ENCODE data around the gene MKNK1.

MKNK1 gene

GRCh38 chr1:46536527-46536926, 67.5 kb downstream of the MKNK1 start:
- DNase-seq: no peak

DNA sequence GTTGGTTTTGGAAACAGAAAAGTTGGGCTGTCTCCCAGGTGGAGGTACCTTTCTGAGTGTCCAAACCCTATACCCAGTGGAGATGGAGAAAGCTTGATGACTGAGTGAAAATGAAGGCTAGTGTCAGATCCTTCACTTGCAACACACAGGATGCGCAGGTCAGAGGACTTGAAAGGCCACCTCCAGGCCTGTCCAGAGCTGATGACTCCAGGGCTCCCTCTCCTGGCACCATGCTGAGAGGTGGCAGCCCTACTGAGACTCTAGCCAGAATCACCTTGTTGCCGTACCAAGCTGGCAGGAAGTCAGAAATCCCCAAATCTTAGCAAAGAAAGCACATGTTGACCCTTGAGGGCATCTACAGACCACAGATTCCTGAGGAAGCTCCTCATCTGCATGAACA, 69.0 kb downstream of the MKNK1 start:
- DNase-seq: no peak

DNA sequence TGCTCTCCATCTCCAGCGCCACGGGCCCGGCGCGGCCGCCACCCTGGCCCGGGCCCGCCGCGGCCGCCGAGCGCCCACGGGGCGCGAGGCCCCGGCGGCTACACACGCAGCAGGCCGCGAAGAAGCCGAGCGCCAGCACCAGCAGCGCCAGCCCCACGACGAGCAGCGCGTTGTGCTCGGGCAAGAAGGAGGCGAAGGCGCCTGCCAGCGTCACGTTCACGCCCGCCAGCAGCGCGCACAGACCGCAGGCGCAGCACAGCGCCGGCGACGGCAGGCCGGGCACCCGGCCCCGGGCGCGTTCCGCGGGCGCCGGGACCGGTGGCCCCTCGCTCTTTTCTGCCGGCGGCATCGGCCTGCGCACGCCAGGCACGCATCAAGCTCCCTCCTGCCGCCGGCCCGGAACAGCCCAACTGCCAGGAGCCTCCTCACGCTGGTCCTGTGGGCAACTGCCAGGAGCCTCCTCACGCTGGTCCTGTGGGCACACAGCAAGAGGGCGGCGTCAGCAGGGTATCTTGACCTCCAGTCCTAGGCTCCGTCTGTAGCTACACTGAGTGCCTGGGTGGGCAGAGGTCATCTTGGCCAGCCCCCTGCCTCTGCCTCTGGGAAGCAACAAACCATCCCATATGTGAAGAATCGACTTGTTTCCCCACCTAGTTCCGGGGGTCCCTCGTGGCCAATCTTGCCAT, 70.7 kb downstream of the MKNK1 start:
- no peak for DNase-seq

- DNase-seq: no peak
Observed at GRCh38 chr1:46532498-46533178, 71.4 kb downstream of the MKNK1 start.

DNA sequence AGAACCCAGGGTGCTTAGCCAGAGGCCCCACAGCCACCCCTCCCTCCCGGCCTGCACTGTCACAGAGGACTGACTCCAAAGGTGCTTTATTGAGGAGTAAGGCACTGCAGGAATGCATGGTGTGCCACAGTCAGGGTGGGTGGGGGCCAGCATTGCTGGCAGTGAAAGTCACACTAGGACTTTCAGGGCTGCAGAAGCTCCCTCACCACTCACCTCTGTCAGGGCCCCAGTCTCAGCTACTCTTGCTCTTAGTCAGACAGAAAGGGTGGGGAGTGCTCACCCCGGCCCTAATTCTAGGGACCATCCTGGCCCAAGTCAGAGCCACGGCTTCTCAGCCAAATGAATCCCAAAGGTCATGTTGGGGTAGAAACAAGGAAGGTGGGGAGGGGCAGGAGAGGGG, 72.0 kb downstream of the MKNK1 start:
- no peak for DNase-seq

DNA sequence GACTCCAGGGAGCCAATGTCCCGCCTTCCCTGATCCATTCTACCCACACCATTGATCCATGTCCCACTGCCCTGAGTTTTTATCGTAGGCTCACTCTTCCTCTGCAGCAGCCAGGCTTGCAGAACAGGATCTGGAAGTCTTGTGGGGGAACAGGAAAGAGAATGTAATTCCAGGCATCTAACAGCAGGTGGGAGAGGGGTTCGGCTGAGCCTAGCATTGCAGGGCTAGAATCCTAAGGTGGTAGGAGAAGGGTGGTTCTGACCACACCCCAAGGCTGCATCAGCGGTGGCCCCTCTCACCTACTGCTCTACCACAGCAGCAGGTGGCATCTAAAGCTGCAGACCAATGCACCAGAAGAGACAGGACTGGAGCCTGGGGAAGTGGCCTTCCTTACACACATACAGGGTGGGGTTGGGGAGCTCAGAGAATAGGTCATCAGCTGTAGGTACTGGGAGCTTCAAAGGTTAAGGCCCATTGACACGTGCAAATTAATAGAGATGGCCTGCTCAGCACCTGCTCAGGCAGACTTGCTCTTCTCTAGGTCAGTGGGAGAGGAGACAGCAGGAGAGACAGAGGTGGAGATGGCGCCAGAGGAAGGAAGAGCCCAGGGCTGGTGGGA, 73.2 kb downstream of the MKNK1 start:
- no peak for DNase-seq

- no peak for DNase-seq
Observed at GRCh38 chr1:46530311-46530710, 73.8 kb downstream of the MKNK1 start.

DNA sequence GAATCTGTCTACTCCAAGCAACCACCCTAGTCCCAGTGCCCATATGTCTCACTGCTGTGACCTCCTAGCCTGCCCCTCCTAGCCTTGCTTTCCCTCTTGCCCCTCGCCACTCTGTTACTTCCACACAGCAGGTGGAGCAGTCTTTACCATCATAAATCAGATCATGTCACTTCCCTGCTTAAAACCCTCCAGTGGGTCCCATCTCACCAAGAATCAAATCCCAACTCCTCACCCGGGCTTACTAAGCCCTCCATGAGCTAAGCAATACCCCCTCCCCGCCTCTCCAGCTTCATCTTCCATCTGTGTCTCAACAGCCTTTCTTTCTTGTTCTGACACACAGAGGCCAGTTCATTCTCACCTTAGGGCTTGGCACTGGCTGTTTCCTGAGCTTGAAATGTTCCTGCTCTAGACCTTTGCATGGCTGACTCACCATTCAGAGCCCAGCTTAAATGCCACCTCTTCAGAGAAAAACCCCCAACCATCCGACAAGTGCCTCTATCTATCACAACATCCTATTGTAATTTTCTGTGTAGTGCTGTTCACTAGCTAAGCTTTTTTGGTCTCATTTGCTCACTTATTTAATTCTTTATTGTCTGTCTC, 74.9 kb downstream of the MKNK1 start:
- DNase-seq: no peak

GRCh38 chr1:46528297-46528955, 75.6 kb downstream of the MKNK1 start:
- DNase-seq: no peak

DNA sequence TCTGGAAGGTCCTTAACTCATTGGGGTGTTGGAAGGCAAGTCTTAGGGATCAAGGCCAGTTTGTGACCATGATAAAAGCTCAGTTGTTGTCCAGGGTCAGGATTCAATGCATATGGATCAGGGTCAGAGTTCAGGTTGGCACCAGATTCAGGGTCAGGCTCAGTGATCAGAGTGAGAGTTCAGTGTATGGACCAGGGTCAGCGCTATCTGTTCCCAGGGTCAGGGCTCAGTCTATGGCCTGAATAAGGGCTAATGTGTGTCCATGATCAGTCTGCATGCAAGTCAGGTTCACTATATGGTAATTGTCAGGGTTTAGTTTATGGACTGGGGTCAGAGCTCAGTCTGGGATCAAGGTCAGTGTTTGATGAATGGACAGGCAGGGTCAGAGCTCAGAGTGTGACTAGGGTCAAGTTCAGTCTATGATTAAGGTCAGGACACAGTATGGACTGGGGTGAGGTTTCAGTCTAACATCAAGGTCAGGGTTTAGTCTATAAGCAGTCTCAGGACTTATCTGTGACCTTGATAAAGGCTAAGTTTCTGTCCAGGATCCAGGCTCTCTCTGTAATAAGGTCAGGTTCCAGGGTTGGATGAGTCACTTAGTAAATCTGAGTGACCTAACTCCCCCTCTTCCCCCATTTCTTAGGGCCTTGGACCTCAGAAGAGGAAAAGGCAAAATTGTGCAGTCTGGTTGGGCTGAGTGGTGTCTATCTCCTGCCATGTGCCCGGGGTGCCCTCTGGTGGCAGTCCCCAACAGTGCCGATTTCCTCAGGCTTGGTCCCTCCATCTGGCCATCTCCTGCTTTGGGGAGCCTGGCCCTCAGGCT, 76.4 kb downstream of the MKNK1 start:
- DNase-seq: no peak

- DNase-seq: no peak
Observed at GRCh38 chr1:46526691-46527291, 77.3 kb downstream of the MKNK1 start.

DNA sequence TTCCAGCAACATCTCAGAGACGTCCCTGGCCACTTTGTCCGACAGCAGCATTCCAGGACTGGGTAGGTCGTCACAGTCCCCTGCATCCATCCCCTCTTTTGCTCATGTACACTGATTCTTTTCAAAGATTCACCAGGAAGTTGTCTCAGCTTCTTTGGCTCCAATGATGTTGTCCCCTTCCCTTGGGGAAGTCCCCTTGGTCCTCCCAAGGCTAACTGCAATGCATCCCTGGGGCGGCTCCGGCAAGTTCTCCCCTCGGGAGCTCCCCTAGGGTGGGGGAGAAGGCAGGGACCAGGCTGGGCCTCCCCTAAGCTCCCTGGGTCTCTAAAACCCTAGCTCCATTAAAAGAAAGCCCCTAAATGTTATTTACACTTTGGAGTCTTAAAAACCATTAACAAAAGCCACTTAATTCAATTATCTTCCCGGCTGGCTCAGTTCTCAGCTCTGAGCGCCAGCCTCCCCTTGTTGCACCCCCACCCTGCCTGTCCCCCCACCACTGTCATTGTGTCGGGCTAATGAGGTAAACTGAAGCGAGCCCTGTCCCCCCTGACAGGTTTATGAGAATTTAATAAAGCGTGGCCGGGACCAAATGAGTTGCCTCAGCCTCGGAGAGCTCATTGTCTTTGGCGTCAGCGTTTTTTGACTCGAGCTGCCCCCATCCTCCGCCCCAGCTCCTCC, 77.9 kb downstream of the MKNK1 start:
- peak; percentile 9 for DNase-seq

DNA sequence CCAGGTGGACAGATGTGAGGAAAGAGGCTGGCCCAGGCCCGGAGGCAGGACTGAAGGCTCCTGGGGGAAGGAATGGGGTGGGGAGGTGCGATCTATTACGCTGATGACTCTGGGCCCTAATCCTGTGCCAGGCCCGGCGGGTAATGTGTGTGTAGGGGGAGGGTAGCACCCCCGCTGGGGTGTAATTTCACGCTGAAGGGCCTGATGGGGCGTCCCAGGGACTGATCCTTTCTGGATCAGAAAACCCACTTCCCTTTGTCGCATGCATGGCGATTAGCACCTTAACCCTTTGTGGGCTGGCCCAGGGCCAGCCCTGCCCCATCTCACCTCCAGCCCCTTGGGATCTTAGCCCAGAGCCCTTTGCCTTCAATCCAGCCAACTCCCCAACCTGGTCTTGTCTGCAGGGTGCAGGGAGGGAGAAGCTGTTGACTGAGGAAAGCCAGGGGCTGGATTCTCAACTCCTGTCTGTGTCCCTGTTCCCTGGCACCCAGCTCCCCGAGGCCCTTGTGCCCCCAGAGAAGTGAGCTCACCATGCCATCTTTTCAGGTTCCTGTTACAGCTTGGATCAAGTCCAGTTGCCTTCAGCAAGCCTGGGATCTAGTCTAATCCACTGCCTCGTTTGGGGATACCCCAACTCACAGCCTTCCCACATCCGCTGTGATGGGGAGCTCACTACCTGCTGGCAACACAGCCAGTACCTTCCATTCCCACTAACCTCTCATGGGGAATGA, 78.7 kb downstream of the MKNK1 start:
- DNase-seq: no peak

DNA sequence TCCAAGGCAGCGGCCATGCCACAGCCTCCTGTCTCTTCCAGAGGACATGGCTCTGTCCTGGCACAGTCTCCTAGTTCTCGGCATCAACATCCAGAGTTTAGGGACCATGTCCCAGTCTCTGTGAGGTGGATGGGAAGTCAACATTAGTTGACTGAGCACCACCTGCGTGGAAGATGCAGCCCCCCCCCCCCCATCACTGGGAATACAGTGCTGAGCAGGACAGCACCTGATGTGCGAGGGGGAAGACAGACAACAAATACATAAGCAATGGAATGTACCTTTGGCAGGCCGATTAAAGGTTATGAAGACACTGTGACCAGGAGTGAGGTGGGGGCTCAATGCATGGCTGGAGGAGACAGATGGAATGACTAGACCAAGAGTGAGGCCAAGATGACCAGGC, 79.2 kb downstream of the MKNK1 start:
- DNase-seq: no peak

DNA sequence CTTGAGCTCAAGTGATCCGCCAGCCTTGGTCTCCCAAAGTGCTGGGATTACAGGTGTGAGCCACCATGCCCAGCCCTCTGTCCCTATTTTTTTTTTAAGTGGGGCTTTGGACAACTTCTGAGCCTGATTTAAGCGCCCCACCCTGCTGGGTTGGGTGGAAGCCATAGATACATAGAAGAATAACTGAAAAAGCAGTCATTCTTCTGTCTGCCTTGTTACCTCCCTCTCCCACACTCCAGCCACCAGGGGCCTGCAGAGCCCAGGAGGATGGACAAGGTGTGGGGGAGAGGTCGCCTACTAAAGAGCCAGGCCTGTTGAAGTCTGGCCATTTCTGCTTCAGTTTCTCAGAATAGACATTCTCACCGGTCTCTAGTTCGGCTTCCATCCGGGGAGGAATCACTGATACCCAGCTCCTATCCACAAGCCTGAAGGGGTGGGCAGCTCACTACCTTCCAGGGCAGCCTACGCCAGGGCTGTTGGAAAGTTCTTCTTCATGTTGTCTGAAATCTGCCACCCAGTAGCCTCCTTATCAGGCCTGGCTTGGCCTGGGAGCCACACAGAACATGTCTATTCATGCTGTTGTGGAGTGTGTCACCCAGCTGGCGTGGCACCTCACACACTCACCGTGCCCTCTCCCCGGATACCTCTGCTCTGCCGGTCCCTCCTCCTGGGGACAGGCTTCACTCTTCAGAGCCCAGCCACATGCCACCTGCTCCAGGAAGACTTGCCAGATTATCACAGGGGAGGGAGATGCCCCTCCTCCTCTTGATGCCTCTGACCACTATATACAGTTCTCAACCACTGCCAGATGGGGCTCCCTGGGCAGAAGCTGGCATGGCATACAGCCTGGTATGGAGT, 80.3 kb downstream of the MKNK1 start:
- DNase-seq: no peak

DNA sequence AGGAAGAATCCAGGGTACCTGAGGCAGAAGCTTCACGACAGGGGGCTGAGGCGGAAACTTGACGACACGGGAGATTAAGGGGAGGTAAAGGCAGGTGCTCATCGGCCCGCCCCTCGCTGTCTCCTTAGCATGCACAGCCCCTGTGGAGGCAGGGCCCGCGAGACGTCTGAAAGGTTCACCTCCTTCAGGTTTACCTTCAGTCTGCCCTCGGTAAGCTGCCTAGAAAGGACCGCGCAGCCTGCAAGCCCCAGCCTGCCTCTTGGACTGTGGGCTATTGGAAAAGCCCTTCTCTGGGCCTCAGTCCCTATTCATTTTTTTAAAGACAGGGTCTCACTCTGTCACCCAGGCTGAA, 81.1 kb downstream of the MKNK1 start:
- no peak for DNase-seq

- no peak for DNase-seq
Observed at GRCh38 chr1:46522184-46522968, 81.7 kb downstream of the MKNK1 start.

- DNase-seq: no peak
Observed at GRCh38 chr1:46521414-46521813, 82.7 kb downstream of the MKNK1 start.
